Measurements from ENCODE around the gene SMC4.

GRCh38 chr3:160379628-160380214, 19.7 kb upstream of the SMC4 start:
- TF ChIP-seq CTCF (IDR thresholded peaks at IDR 0.05; ENCODE audit: low read depth, low read length) (no peak), EZH2phosphoT487 (IDR thresholded peaks at IDR 0.05; ENCODE audit: low read depth) (no peak)

All from OCI-LY3 (cell line).